H1 (cell line): ENCODE data around the gene CNGB1. TPM values are rescaled to one million over a fixed set of nuclear protein-coding genes. Genes with fewer than 3 reads are reported as not detected.
A peak's percentile ranks its signal among the peaks of the same experiment; 100 is the strongest.

ENCODE experiments used
- CTCF ChIA-PET: fragments of 300-600 bp; sonication (Branson Sonifier 250); formaldehyde crosslinking; loops from one replicate; lab custom pipeline; 2021; ENCODE audit not compliant: partially characterized antibody; lab: Charles Lee
- POLR2A ChIA-PET: fragments of 300-600 bp; sonication (Branson Sonifier 250); formaldehyde crosslinking; loops from one replicate; lab custom pipeline; 2021; ENCODE audit warnings: inconsistent platforms; ENCODE audit not compliant: partially characterized antibody; lab: Charles Lee
- DNase-seq, 2 experiments: peaks; one replicate each; pipeline versions ENCODE4 v3.0.0 to v3.0.0-alpha.2; 2010 to 2022; ENCODE audit warnings: low spot score in 2 of 2, low read depth in 1 of 2, mixed read lengths in 1 of 2
- FAIRE-seq: peaks from 2 replicates; lab custom pipeline; 2011; peaks lifted over from hg19 to GRCh38; lab: Jason Lieb, UNC
- H2AFZ ChIP-seq: 2 replicates; pipeline ENCODE4 v1.8.1; 2012; ENCODE audit warnings: low read length, inconsistent platforms
- H2AK5ac ChIP-seq: 2 replicates; pipeline ENCODE4 v1.6.1; 2013; ENCODE audit warnings: low read depth, low read length
- H2BK120ac ChIP-seq: replicated peaks from 2 replicates; pipeline ENCODE3; 2013; ENCODE audit warnings: low read depth, low read length, inconsistent platforms
- H2BK12ac ChIP-seq: 2 replicates; pipeline ENCODE4 v1.6.1; 2013; ENCODE audit warnings: low read depth, low read length
- H2BK15ac ChIP-seq: 2 replicates; pipeline ENCODE4 v1.6.1; 2013; ENCODE audit warnings: low read length
- H2BK20ac ChIP-seq: 2 replicates; pipeline ENCODE4 v1.6.1; 2013; ENCODE audit warnings: low read length
- H2BK5ac ChIP-seq: 2 replicates; pipeline ENCODE4 v1.6.1; 2013; ENCODE audit warnings: low read depth, low read length
- H3K14ac ChIP-seq: 2 replicates; pipeline ENCODE4 v1.6.1; 2013; ENCODE audit warnings: inconsistent platforms; ENCODE audit not compliant: insufficient read length
- H3K18ac ChIP-seq: 2 replicates; pipeline ENCODE4 v1.6.1; 2013; ENCODE audit warnings: low read length; ENCODE audit errors: extremely low read depth
- H3K23ac ChIP-seq: 2 replicates; pipeline ENCODE4 v1.6.1; 2013; ENCODE audit warnings: inconsistent platforms; ENCODE audit not compliant: insufficient read length
- H3K23me2 ChIP-seq: 2 replicates; pipeline ENCODE4 v1.6.1; 2013; ENCODE audit warnings: low read depth, low read length
- H3K27ac ChIP-seq: 2 replicates; pipeline ENCODE4 v1.6.1; 2011; ENCODE audit warnings: low read depth, low read length, inconsistent platforms
- H3K27me3 ChIP-seq, 4 experiments: replicated peaks in 1 of 4; 1 replicate in 1 of 4; 2 replicates in 3 of 4; pipeline versions ENCODE4 v1.6.1 to v1.8.1; 2011 to 2013; ENCODE audit warnings: low read length in 3 of 4, mild to moderate bottlenecking in 3 of 4, inconsistent platforms in 2 of 4, mixed read lengths in 2 of 4, moderate library complexity in 1 of 4; ENCODE audit not compliant: control insufficient read depth in 3 of 4, insufficient read depth in 3 of 4; ENCODE audit errors: extremely low read depth in 1 of 4
- H3K36me3 ChIP-seq, 4 experiments: 2 replicates each; pipeline versions ENCODE4 v1.6.1 to v1.8.1; 2011 to 2013; ENCODE audit warnings: mild to moderate bottlenecking in 4 of 4, low read length in 3 of 4, moderate library complexity in 2 of 4, control low read depth in 1 of 4, inconsistent platforms in 1 of 4; ENCODE audit not compliant: insufficient read depth in 4 of 4, control insufficient read depth in 2 of 4
- H3K4ac ChIP-seq: replicated peaks from 2 replicates; pipeline ENCODE3; 2013; ENCODE audit warnings: low read length, low read depth, mixed read lengths, inconsistent platforms; ENCODE audit not compliant: insufficient read length
- H3K4me1 ChIP-seq, 4 experiments: replicated peaks in 1 of 4; 1 replicate in 1 of 4; 2 replicates in 3 of 4; pipeline versions ENCODE4 v1.6.1 to v1.8.1; 2011 to 2013; ENCODE audit warnings: low read length in 3 of 4, inconsistent platforms in 2 of 4, mixed read lengths in 1 of 4; ENCODE audit not compliant: insufficient read depth in 4 of 4, control insufficient read depth in 3 of 4
- H3K4me2 ChIP-seq, 2 experiments: 2 replicates each; pipeline versions ENCODE4 v1.6.1 to v1.8.1; 2011 to 2013; ENCODE audit warnings: low read depth in 2 of 2, low read length in 2 of 2, control low read depth in 1 of 2, inconsistent platforms in 1 of 2, mild to moderate bottlenecking in 1 of 2; ENCODE audit not compliant: insufficient read depth in 1 of 2
- H3K4me3 ChIP-seq, 4 experiments: fragments of 200-600, 300-600 bp in 1 of 4; sonication (generic), shearing (Covaris generic), sonication (Bioruptor Twin) in 1 of 4; 2 replicates each; pipeline versions ENCODE4 v1.5.1 to v1.8.1; 2011 to 2016; ENCODE audit warnings: low read length in 4 of 4, low read depth in 3 of 4, control low read depth in 2 of 4, inconsistent platforms in 2 of 4, mild to moderate bottlenecking in 2 of 4, mixed read lengths in 1 of 4, moderate library complexity in 1 of 4; ENCODE audit not compliant: insufficient read depth in 2 of 4; ENCODE audit errors: extremely low read depth in 1 of 4
- H3K56ac ChIP-seq: replicated peaks from 2 replicates; pipeline ENCODE3; 2013; ENCODE audit warnings: low read depth, mild to moderate bottlenecking, mixed read lengths, low read length, inconsistent platforms; ENCODE audit not compliant: insufficient read length
- H3K79me1 ChIP-seq: 2 replicates; pipeline ENCODE4 v1.6.1; 2013; ENCODE audit warnings: low read depth, low read length, control low read depth
- H3K79me2 ChIP-seq, 2 experiments: 2 replicates each; pipeline versions ENCODE4 v1.6.1 to v1.8.1; 2012 to 2013; ENCODE audit warnings: low read length in 2 of 2, mild to moderate bottlenecking in 2 of 2, inconsistent platforms in 1 of 2; ENCODE audit not compliant: insufficient read depth in 2 of 2, control insufficient read depth in 1 of 2
- H3K9ac ChIP-seq, 4 experiments: replicated peaks in 1 of 4; 1 replicate in 1 of 4; 2 replicates in 3 of 4; pipeline versions ENCODE4 v1.6.1 to v1.8.1; 2011 to 2013; ENCODE audit warnings: low read depth in 3 of 4, low read length in 3 of 4, control low read depth in 2 of 4, mild to moderate bottlenecking in 2 of 4, moderate library complexity in 2 of 4, inconsistent platforms in 1 of 4; ENCODE audit errors: extremely low read depth in 1 of 4
- H3K9me3 ChIP-seq, 2 experiments: 2 replicates each; pipeline versions ENCODE4 v1.6.1 to v1.8.1; 2012 to 2013; ENCODE audit warnings: mild to moderate bottlenecking in 2 of 2, moderate library complexity in 2 of 2, control low read depth in 1 of 2, inconsistent platforms in 1 of 2, low read depth in 1 of 2, low read length in 1 of 2, mixed read lengths in 1 of 2; ENCODE audit not compliant: insufficient read depth in 2 of 2
- H4K20me1 ChIP-seq, 2 experiments: replicated peaks in 1 of 2; 2 replicates each; pipeline versions ENCODE3 to v1.8.1; 2011 to 2013; ENCODE audit warnings: inconsistent platforms in 2 of 2, low read length in 2 of 2, mild to moderate bottlenecking in 1 of 2; ENCODE audit not compliant: insufficient read depth in 2 of 2, control insufficient read depth in 1 of 2
- H4K5ac ChIP-seq: 2 replicates; pipeline ENCODE4 v1.6.1; 2013; ENCODE audit warnings: low read length, low read depth, mixed read lengths, inconsistent platforms; ENCODE audit not compliant: insufficient read length
- H4K8ac ChIP-seq: 2 replicates; pipeline ENCODE4 v1.8.0; 2013; ENCODE audit warnings: mild to moderate bottlenecking, moderate library complexity, low read length, inconsistent platforms; ENCODE audit not compliant: insufficient read depth; ENCODE audit errors: extremely low read depth
- H4K91ac ChIP-seq: replicated peaks from 2 replicates; pipeline ENCODE3; 2013; ENCODE audit warnings: low read length, mixed read lengths, inconsistent platforms; ENCODE audit not compliant: insufficient read length
- ATF3 ChIP-seq: IDR thresholded peaks from 2 replicates; pipeline ENCODE4 v1.6.1; 2011; ENCODE audit warnings: low read depth, mild to moderate bottlenecking, low read length; ENCODE audit not compliant: insufficient read depth
- CTBP2 ChIP-seq: IDR thresholded peaks from 2 replicates; pipeline ENCODE4 v1.7.0; 2011; ENCODE audit warnings: borderline replicate concordance, mild to moderate bottlenecking, moderate library complexity, mixed read lengths, low read length; ENCODE audit not compliant: insufficient read depth, insufficient read length
- HDAC2 ChIP-seq, 2 experiments: fragments of 300-600 bp in 1 of 2; sonication (generic) in 1 of 2; IDR thresholded peaks; 2 replicates each; pipeline ENCODE4 v1.6.1; 2011 to 2012; ENCODE audit warnings: low read depth in 2 of 2, low read length in 2 of 2, mild to moderate bottlenecking in 2 of 2, moderate library complexity in 2 of 2, borderline replicate concordance in 1 of 2, inconsistent platforms in 1 of 2
- KDM1A ChIP-seq: fragments of 200-600, 300-600 bp; sonication (generic); IDR thresholded peaks from 2 replicates; pipeline ENCODE4 v1.7.1; 2016; ENCODE audit warnings: mild to moderate bottlenecking, low read length, borderline replicate concordance
- RNF2 ChIP-seq: fragments of 200-900, 300-1000 bp; sonication (generic); IDR thresholded peaks from 2 replicates; pipeline ENCODE4 v1.7.1; 2016; ENCODE audit warnings: borderline replicate concordance, low read depth, mild to moderate bottlenecking, antibody characterized with exemption, low read length; ENCODE audit not compliant: poor library complexity, severe bottlenecking; ENCODE audit errors: missing control alignments
- SIX5 ChIP-seq: IDR thresholded peaks from 2 replicates; pipeline ENCODE4 v1.6.1; 2011; ENCODE audit warnings: mild to moderate bottlenecking, low read depth, low read length
- SP4 ChIP-seq: IDR thresholded peaks from 2 replicates; pipeline ENCODE4 v1.6.1; 2012; ENCODE audit warnings: low read length, inconsistent platforms
- SRF ChIP-seq: IDR thresholded peaks from 2 replicates; pipeline ENCODE4 v1.6.1; 2011; ENCODE audit warnings: mild to moderate bottlenecking, low read depth, low read length, moderate library complexity
- USF2 ChIP-seq: IDR thresholded peaks from 2 replicates; pipeline ENCODE4 v1.6.1; 2011; ENCODE audit warnings: low read length, improper control_type of control experiment
- WGBS, 2 experiments: shearing (Covaris generic) in 1 of 2; methylation state at CpG; one replicate each; pipeline versions ENCODE4 v1.1.6 to v1.1.7; 2013 to 2015; ENCODE audit warnings: low lambda C conversion rate in 2 of 2, mixed read lengths in 2 of 2, inconsistent platforms in 1 of 2, low coverage in 1 of 2, missing lambda C conversion rate in 1 of 2; ENCODE audit not compliant: insufficient replicate concordance in 2 of 2, insufficient coverage in 1 of 2, insufficient read length in 1 of 2; ENCODE audit errors: extremely low coverage in 1 of 2, missing lambda C conversion rate in 1 of 2; 5-methylcytosine and 5-hydroxymethylcytosine counted together
- polyA plus RNA-seq, 7 experiments: library from polyadenylated mRNA; depleted of rRNA in 3 of 7; stranded (reverse) in 5 of 7; unstranded in 2 of 7; fragments of >200 nt in 5 of 7; fragments of 200-250 nt in 2 of 7; gene quantifications; 1 replicate in 5 of 7; 2 replicates in 1 of 7; 4 replicates in 1 of 7; pipeline versions ENCODE4 v1.2.1 to v1.2.3, GENCODE V29; 2011 to 2013; ENCODE audit warnings: missing spikeins in 2 of 7, mixed read lengths in 2 of 7
- total RNA-seq: library from RNA; stranded (reverse); fragmentation: NEBNext Ultra II Directional; extraction: Animal tissue kit (Norgen Biotek cat#: 25700); gene quantifications from 2 replicates; pipeline ENCODE4 v1.2.1, GENCODE V29; 2021

The CNGB1 gene
- total and polyA plus RNA-seq, 2 of the 8 experiments (the other 6 are each of a cell fraction or from before 2014, with no cell fraction given) = not detected

- no peak overlapping the region for H2BK20ac ChIP-seq
- 71% methylated on average over 9 of the region's 12 CpGs; no CpG with 5 or more reads in 1 of the 2 experiments for WGBS, 2 experiments
Observed at GRCh38 chr16:57908409-57908987, 62.4 kb downstream of the CNGB1 start.

More at GRCh38 chr16:57908409-57908987, 62.4 kb downstream of the CNGB1 start:
- TF ChIP-seq ATF3 = no peak
- no peak for TF ChIP-seq CTBP2
- TF ChIP-seq RNF2 = no peak
- TF ChIP-seq SP4 = no peak
- 0 out of 4 replicates have a peak, but pooled peaks of 1 of the 2 experiments have one; percentile 39 for TF ChIP-seq HDAC2 (IDR thresholded peaks at IDR 0.05; ENCODE audit: borderline replicate concordance in 1 of 2, low read depth in 2 of 2, low read length in 2 of 2)
- peak; percentile 72; the same call in 1 of the 2 replicates for TF ChIP-seq KDM1A
- TF ChIP-seq SIX5 = no peak
- no peak for TF ChIP-seq SRF
- TF ChIP-seq USF2 = peak; percentile 21; the same call in 1 of the 2 replicates
- no peak overlapping the region for H3K4me2 ChIP-seq
- no peak overlapping the region for H4K8ac ChIP-seq
- no peaks in the 10 kb centered on the region for H3K36me3 ChIP-seq
- no peak overlapping the region for H4K91ac ChIP-seq
- FAIRE-seq (no peak), DNase-seq (no peak)
- no peaks in the 10 kb centered on the region; a peak in 1 of 4 replicates for H3K79me2 ChIP-seq
- H3K14ac ChIP-seq = no peak overlapping the region
- H2BK15ac ChIP-seq = no peak overlapping the region
- H2BK5ac ChIP-seq = 0 out of 2 replicates have a peak overlapping the region, but pooled peaks have one; percentile 21
- no peak overlapping the region for H3K4ac ChIP-seq
- H2BK120ac ChIP-seq = no peak overlapping the region
- POLR2A ChIA-PET = interaction anchor here (1.0 kb wide), 1 partner anchor 85 kb away, joined by 3 read pairs; no protein-coding TSS in a partner anchor
- no peak overlapping the region for H3K23ac ChIP-seq
- H2BK12ac ChIP-seq = 0 out of 2 replicates have a peak overlapping the region, but pooled peaks have one; percentile 71
- no peaks in the 10 kb centered on the region for H3K79me1 ChIP-seq
- no peak overlapping the region for H2AFZ ChIP-seq
- H4K20me1 ChIP-seq = peaks cover 0 to 7% of the 10 kb centered on the region in 2 experiments
- no peaks in the 10 kb centered on the region for H3K27me3 ChIP-seq
- H3K9me3 ChIP-seq = no peaks in the 10 kb centered on the region
- CTCF ChIA-PET = interaction anchor here (1.1 to 16.4 kb wide), 13 partner anchors 11 to 115 kb away, joined by 3 to 305 read pairs (median 17); partner anchors contain the start of genes CNGB1, USB1 and ZNF319
- peaks cover 3% of the 10 kb centered on the region; the same call in 1 of the 2 replicates for H3K23me2 ChIP-seq
- H3K4me3 ChIP-seq = no peak overlapping the region
- peaks cover 0 to 11% (median 2%) of the 10 kb centered on the region in 4 experiments; a peak in 4 of 7 replicates for H3K4me1 ChIP-seq
- no peak overlapping the region for H3K9ac ChIP-seq
- H2AK5ac ChIP-seq = no peak overlapping the region
- no peak overlapping the region for H3K27ac ChIP-seq
- no peak overlapping the region for H4K5ac ChIP-seq
- no peak overlapping the region; the same call in 1 of the 2 replicates for H3K18ac ChIP-seq
- no peak overlapping the region for H3K56ac ChIP-seq
